Tibial nerve (tissue), 4 donors: Measurements from ENCODE around the gene BTN1A1. TPM values are rescaled to one million over a fixed set of nuclear protein-coding genes. Genes with fewer than 3 reads are reported as not detected.

Experiments used
- DNase-seq, 2 donors: peaks; one replicate each; pipeline ENCODE4 v3.0.0-alpha.2; 2019; ENCODE audit warnings: low spot score in 2 of 2
- H3K27ac ChIP-seq, 4 donors: fragments of 200-600 bp; sonication (generic) in 3 of 4; one replicate each; pipeline ENCODE4 v1.5.1; 2017 to 2019; ENCODE audit warnings: mild to moderate bottlenecking in 1 of 4
- H3K27me3 ChIP-seq, 2 donors: fragments of 200-600 bp; sonication (generic) in 1 of 2; one replicate each; pipeline versions ENCODE4 v1.5.1 to v1.6.0; 2017 to 2019
- H3K36me3 ChIP-seq, 3 donors: fragments of 200-600 bp; sonication (generic); one replicate each; pipeline ENCODE4 v1.5.1; 2018 to 2019
- H3K4me1 ChIP-seq, 4 donors: fragments of 200-600 bp; sonication (generic) in 3 of 4; one replicate each; pipeline ENCODE4 v1.5.1; 2017 to 2019
- H3K4me3 ChIP-seq, 4 donors: fragments of 200-600 bp; sonication (generic) in 3 of 4; one replicate each; pipeline ENCODE4 v1.5.1; 2017 to 2019; ENCODE audit warnings: mild to moderate bottlenecking in 1 of 4, moderate library complexity in 1 of 4
- H3K9me3 ChIP-seq, 4 donors: fragments of 200-600 bp; sonication (generic) in 3 of 4; one replicate each; pipeline ENCODE4 v1.5.1; 2017 to 2019
- CTCF ChIP-seq, 5 experiments: fragments of 200-600 bp in 3 of 5; fragments of 450-650 bp in 2 of 5; sonication (generic) in 3 of 5; IDR thresholded peaks; one replicate each; pipeline ENCODE4 v1.5.1; 2016 to 2019; ENCODE audit warnings: antibody characterized with exemption in 5 of 5, mild to moderate bottlenecking in 3 of 5, moderate library complexity in 2 of 5
- EP300 ChIP-seq, 2 donors: sonication (generic); formaldehyde crosslinking; IDR thresholded peaks; one replicate each; pipeline ENCODE4 v1.6.1; 2017; ENCODE audit warnings: antibody characterized with exemption in 2 of 2, mild to moderate bottlenecking in 1 of 2
- POLR2A ChIP-seq, 2 donors: fragments of 450-650 bp; IDR thresholded peaks; one replicate each; pipeline ENCODE4 v1.6.1; 2017; ENCODE audit warnings: antibody characterized with exemption in 2 of 2, mild to moderate bottlenecking in 2 of 2, moderate library complexity in 2 of 2
- WGBS, 2 donors: methylation state at CpG; one replicate each; pipeline ENCODE4 v1.1.5; 2018; 5-methylcytosine and 5-hydroxymethylcytosine counted together
- total RNA-seq, 4 donors: library from RNA; depleted of rRNA; stranded (reverse); fragments of >200 nt; gene quantifications; one replicate each; pipeline ENCODE4 v1.1.0, GENCODE V29; 2016

BTN1A1 gene
- total RNA-seq = not detected

GRCh38 chr6:26500102-26500501 lies at the start of gene BTN1A1:
BTN1A1 (plus strand) TSS chr6:26500303; CDS start chr6:26501287, 984 bp downstream.
- no peak within 1 kb of the TSS for H3K4me3 ChIP-seq
- no peak for DNase-seq
- no peaks in the 10 kb centered on the region for H3K9me3 ChIP-seq
- no peaks in the 10 kb centered on the region for H3K36me3 ChIP-seq
- H3K27ac ChIP-seq = no peak within 1 kb of the TSS
- peaks cover 0 to 12% (median 4%) of the 10 kb centered on the region in 4 donors for H3K4me1 ChIP-seq
- TF ChIP-seq POLR2A (IDR thresholded peaks at IDR 0.05) (no peak), EP300 (IDR thresholded peaks at IDR 0.05) (no peak)
- H3K27me3 ChIP-seq = peaks cover 0 to 40% of the 10 kb centered on the region in 2 donors
- 62 to 69% methylated on average over 2 of the region's 2 CpGs for WGBS, 2 donors

GRCh38 chr6:26452631-26453235 lies 47.4 kb upstream of the BTN1A1 start:
- Histone ChIP-seq H3K36me3 (peaks cover 0 to 44% (median 3%) of the 10 kb centered on the region in 3 donors), H3K4me3 (no peak overlapping the region), H3K27me3 (no peaks in the 10 kb centered on the region), H3K9me3 (no peaks in the 10 kb centered on the region), H3K27ac (no peak overlapping the region), H3K4me1 (peaks cover 0 to 7% (median 0%) of the 10 kb centered on the region in 4 donors)
- TF ChIP-seq EP300 (IDR thresholded peaks at IDR 0.05) (no peak), POLR2A (IDR thresholded peaks at IDR 0.05) (no peak), CTCF (IDR thresholded peaks at IDR 0.05) (no peak)
- DNase-seq = no peak
- WGBS, 2 donors = 76 to 81% methylated on average over 1 of the region's 1 CpG

- Histone ChIP-seq H3K4me3 (no peak overlapping the region), H3K27ac (no peak overlapping the region), H3K27me3 (no peaks in the 10 kb centered on the region), H3K9me3 (no peaks in the 10 kb centered on the region), H3K36me3 (peaks cover 0 to 26% (median 1%) of the 10 kb centered on the region in 3 donors), H3K4me1 (peaks cover 0 to 18% (median 9%) of the 10 kb centered on the region in 4 donors)
- TF ChIP-seq EP300 (IDR thresholded peaks at IDR 0.05) = no peak
- TF ChIP-seq POLR2A (IDR thresholded peaks at IDR 0.05) = no peak
- TF ChIP-seq CTCF (IDR thresholded peaks at IDR 0.05) = no peak
- no peak for DNase-seq
- 85 to 93% methylated on average over 1 of the region's 1 CpG for WGBS, 2 donors
These were observed 45.5 kb upstream of the BTN1A1 start for GRCh38 chr6:26454631-26455030.

GRCh38 chr6:26455357-26455970 lies 44.6 kb upstream of the BTN1A1 start:
- 90 to 93% methylated on average over 3 of the region's 3 CpGs for WGBS, 2 donors
- TF ChIP-seq EP300 (IDR thresholded peaks at IDR 0.05) (no peak), CTCF (IDR thresholded peaks at IDR 0.05) (no peak), POLR2A (IDR thresholded peaks at IDR 0.05) (no peak)
- H3K27me3 ChIP-seq = no peaks in the 10 kb centered on the region
- H3K4me3 ChIP-seq = no peak overlapping the region
- no peak for DNase-seq
- no peaks in the 10 kb centered on the region for H3K9me3 ChIP-seq
- peaks cover 0 to 27% (median 17%) of the 10 kb centered on the region in 4 donors for H3K4me1 ChIP-seq
- H3K27ac ChIP-seq = no peak overlapping the region
- H3K36me3 ChIP-seq = peaks cover 0 to 26% (median 0%) of the 10 kb centered on the region in 3 donors

- TF ChIP-seq EP300 (IDR thresholded peaks at IDR 0.05) (no peak), CTCF (IDR thresholded peaks at IDR 0.05) (no peak), POLR2A (IDR thresholded peaks at IDR 0.05) (no peak)
- Histone ChIP-seq H3K4me1 (peaks cover 0 to 44% (median 28%) of the 10 kb centered on the region in 4 donors), H3K36me3 (peaks cover 0 to 18% (median 0%) of the 10 kb centered on the region in 3 donors), H3K27me3 (no peaks in the 10 kb centered on the region), H3K4me3 (peak overlapping the region; percentile 23 to 91 (median 86)), H3K27ac (peak overlapping the region; percentile 87 to 98 (median 94)), H3K9me3 (no peaks in the 10 kb centered on the region)
- WGBS, 2 donors = 8 to 15% methylated on average over 9 of the region's 9 CpGs
- no peak for DNase-seq
These were observed 42.8 kb upstream of the BTN1A1 start for GRCh38 chr6:26457264-26457805.
